HEK293 (cell line): Measurements from ENCODE around the gene TLCD4.

ENCODE experiments used
- AEBP2 ChIP-seq: fragments of 450-650 bp; formaldehyde crosslinking; IDR thresholded peaks from 2 replicates; pipeline ENCODE4 v1.5.1; 2016; ENCODE audit warnings: missing biosample characterization, missing genetic modification characterization, borderline replicate concordance
- BCL11A ChIP-seq: fragments of 450-650 bp; formaldehyde crosslinking; IDR thresholded peaks from 2 replicates; pipeline ENCODE4 v1.5.1; 2016; ENCODE audit warnings: low read depth, missing biosample characterization, missing genetic modification characterization
- KLF7 ChIP-seq: fragments of 450-650 bp; formaldehyde crosslinking; IDR thresholded peaks from 2 replicates; pipeline ENCODE4 v1.5.1; 2016; ENCODE audit warnings: missing biosample characterization, missing genetic modification characterization, borderline replicate concordance
- MYNN ChIP-seq: fragments of 450-650 bp; formaldehyde crosslinking; IDR thresholded peaks from 2 replicates; pipeline ENCODE4 v1.5.1; 2016; ENCODE audit warnings: missing biosample characterization, missing genetic modification characterization, borderline replicate concordance
- SALL2 ChIP-seq: fragments of 450-650 bp; formaldehyde crosslinking; IDR thresholded peaks from 2 replicates; pipeline ENCODE4 v1.5.0; 2017; ENCODE audit warnings: missing biosample characterization, mild to moderate bottlenecking, missing genetic modification characterization, borderline replicate concordance
- YY2 ChIP-seq: fragments of 450-650 bp; formaldehyde crosslinking; IDR thresholded peaks from 2 replicates; pipeline ENCODE4 v1.5.1; 2016; ENCODE audit warnings: missing biosample characterization, missing genetic modification characterization
- ZNF140 ChIP-seq: fragments of 450-650 bp; formaldehyde crosslinking; IDR thresholded peaks from 2 replicates; pipeline ENCODE4 v1.5.1; 2016; ENCODE audit warnings: missing biosample characterization, missing genetic modification characterization
- ZNF155 ChIP-seq: fragments of 450-650 bp; formaldehyde crosslinking; IDR thresholded peaks from 2 replicates; pipeline ENCODE4 v1.5.1; 2016; ENCODE audit warnings: missing biosample characterization, missing genetic modification characterization
- ZNF239 ChIP-seq: fragments of 450-650 bp; formaldehyde crosslinking; IDR thresholded peaks from 2 replicates; pipeline ENCODE4 v1.5.1; 2016; ENCODE audit warnings: missing biosample characterization, missing genetic modification characterization
- ZNF335 ChIP-seq: fragments of 450-650 bp; formaldehyde crosslinking; conservative IDR thresholded peaks from 2 replicates; pipeline ENCODE4 v1.5.1; 2016; ENCODE audit warnings: missing biosample characterization, missing genetic modification characterization
- ZNF391 ChIP-seq: fragments of 450-650 bp; formaldehyde crosslinking; IDR thresholded peaks from 2 replicates; pipeline ENCODE4 v1.5.1; 2016; ENCODE audit warnings: low read depth, missing biosample characterization, missing genetic modification characterization, borderline replicate concordance
- ZNF398 ChIP-seq: fragments of 450-650 bp; formaldehyde crosslinking; IDR thresholded peaks from 2 replicates; pipeline ENCODE4 v1.5.1; 2017; ENCODE audit warnings: missing biosample characterization, missing genetic modification characterization
- ZNF404 ChIP-seq: fragments of 450-650 bp; formaldehyde crosslinking; IDR thresholded peaks from 2 replicates; pipeline ENCODE4 v1.5.1; 2017; ENCODE audit warnings: missing biosample characterization, missing genetic modification characterization
- ZNF518A ChIP-seq: fragments of 450-650 bp; formaldehyde crosslinking; conservative IDR thresholded peaks from 2 replicates; pipeline ENCODE4 v1.5.1; 2016; ENCODE audit warnings: low read depth, missing biosample characterization, missing genetic modification characterization
- ZNF549 ChIP-seq: fragments of 450-650 bp; IDR thresholded peaks from 2 replicates; pipeline ENCODE4 v1.5.1; 2018; ENCODE audit warnings: missing biosample characterization, missing genetic modification characterization, mild to moderate bottlenecking, inconsistent platforms, moderate library complexity
- ZNF585B ChIP-seq: fragments of 450-650 bp; formaldehyde crosslinking; IDR thresholded peaks from 2 replicates; pipeline ENCODE4 v1.5.1; 2016; ENCODE audit warnings: missing biosample characterization, missing genetic modification characterization
- ZNF768 ChIP-seq: fragments of 450-650 bp; formaldehyde crosslinking; IDR thresholded peaks from 2 replicates; pipeline ENCODE4 v1.5.1; 2018; ENCODE audit warnings: missing biosample characterization, mild to moderate bottlenecking, missing genetic modification characterization
- TF ChIP-seq, protein P1 (sequence below): fragments of 450-650 bp; formaldehyde crosslinking; IDR thresholded peaks from 2 replicates; pipeline ENCODE4 v1.5.1; 2016; ENCODE audit warnings: missing biosample characterization, missing genetic modification characterization
- TF ChIP-seq, protein P2 (sequence below): fragments of 450-650 bp; formaldehyde crosslinking; IDR thresholded peaks from 2 replicates; pipeline ENCODE4 v1.5.1; 2016; ENCODE audit warnings: missing biosample characterization, missing genetic modification characterization
- TF ChIP-seq, protein P3 (sequence below): fragments of 450-650 bp; formaldehyde crosslinking; IDR thresholded peaks from 2 replicates; pipeline ENCODE4 v1.5.1; 2016; ENCODE audit warnings: missing biosample characterization, missing genetic modification characterization
- TF ChIP-seq, protein P4 (sequence below): fragments of 450-650 bp; formaldehyde crosslinking; IDR thresholded peaks from 2 replicates; pipeline ENCODE4 v1.5.1; 2017; ENCODE audit warnings: missing biosample characterization, missing genetic modification characterization

TLCD4 gene

DNA sequence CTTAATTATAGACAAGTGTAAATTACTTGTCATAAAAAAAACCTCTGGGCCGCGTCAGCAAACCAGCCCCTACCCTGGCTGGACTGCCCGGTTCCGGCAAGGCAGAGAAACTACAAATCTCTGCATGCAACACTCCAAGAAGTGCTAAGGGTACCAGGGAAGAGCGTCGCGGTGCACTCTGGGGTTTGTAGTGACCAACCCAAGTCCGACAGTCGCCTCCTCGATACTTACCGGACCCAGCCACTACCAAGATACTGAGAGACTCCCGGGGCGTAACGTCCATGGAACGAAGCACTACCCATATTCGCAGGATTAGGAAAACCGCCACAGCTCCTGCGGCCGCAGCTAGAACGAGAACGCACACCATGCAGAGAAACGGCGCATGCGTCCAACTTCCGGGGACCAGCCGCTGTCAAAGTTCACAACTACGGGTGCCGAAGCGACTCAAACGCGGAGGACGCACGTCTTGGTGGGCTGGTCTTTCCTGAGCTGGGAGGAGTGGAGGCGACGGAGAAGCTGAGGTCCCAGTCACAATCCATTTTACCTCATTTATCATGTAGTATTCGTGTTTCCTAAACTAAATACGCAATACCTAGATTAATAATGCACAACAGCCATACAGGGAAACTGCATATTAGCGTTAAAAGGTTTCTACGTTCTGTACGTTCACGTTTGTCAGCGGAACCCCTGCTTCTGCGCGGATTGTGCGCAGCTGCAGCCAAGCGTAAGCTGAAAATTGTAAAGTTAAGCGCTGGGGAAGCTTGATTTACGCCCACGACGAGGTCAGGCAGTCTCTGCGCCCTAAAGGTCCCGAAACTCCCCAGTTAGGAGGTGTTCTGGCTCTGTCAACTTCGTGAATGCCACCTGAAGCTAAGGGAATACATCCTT, 44.4 kb upstream of the TLCD4 start, which contains the start of gene ALG14 (continued):
- TF ChIP-seq AEBP2: no peak
- no peak for TF ChIP-seq ZNF768 (tag by site-specific recombination)
- TF ChIP-seq ZNF549 (tag by site-specific recombination): no peak
- TF ChIP-seq, protein P1, sequence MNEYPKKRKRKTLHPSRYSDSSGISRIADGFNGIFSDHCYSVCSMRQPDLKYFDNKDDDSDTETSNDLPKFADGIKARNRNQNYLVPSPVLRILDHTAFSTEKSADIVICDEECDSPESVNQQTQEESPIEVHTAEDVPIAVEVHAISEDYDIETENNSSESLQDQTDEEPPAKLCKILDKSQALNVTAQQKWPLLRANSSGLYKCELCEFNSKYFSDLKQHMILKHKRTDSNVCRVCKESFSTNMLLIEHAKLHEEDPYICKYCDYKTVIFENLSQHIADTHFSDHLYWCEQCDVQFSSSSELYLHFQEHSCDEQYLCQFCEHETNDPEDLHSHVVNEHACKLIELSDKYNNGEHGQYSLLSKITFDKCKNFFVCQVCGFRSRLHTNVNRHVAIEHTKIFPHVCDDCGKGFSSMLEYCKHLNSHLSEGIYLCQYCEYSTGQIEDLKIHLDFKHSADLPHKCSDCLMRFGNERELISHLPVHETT (tag by site-specific recombination): peak; percentile 52; the same call in 1 of the 2 replicates
- no peak for TF ChIP-seq SALL2
- TF ChIP-seq, protein P2, sequence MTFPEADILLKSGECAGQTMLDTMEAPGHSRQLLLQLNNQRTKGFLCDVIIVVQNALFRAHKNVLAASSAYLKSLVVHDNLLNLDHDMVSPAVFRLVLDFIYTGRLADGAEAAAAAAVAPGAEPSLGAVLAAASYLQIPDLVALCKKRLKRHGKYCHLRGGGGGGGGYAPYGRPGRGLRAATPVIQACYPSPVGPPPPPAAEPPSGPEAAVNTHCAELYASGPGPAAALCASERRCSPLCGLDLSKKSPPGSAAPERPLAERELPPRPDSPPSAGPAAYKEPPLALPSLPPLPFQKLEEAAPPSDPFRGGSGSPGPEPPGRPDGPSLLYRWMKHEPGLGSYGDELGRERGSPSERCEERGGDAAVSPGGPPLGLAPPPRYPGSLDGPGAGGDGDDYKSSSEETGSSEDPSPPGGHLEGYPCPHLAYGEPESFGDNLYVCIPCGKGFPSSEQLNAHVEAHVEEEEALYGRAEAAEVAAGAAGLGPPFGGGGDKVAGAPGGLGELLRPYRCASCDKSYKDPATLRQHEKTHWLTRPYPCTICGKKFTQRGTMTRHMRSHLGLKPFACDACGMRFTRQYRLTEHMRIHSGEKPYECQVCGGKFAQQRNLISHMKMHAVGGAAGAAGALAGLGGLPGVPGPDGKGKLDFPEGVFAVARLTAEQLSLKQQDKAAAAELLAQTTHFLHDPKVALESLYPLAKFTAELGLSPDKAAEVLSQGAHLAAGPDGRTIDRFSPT (tag by site-specific recombination): no peak
- no peak for TF ChIP-seq ZNF239 (tag by site-specific recombination)
- no peak for TF ChIP-seq ZNF404 (tag by site-specific recombination)
- no peak for TF ChIP-seq ZNF398 (tag by site-specific recombination)
- TF ChIP-seq, protein P3, sequence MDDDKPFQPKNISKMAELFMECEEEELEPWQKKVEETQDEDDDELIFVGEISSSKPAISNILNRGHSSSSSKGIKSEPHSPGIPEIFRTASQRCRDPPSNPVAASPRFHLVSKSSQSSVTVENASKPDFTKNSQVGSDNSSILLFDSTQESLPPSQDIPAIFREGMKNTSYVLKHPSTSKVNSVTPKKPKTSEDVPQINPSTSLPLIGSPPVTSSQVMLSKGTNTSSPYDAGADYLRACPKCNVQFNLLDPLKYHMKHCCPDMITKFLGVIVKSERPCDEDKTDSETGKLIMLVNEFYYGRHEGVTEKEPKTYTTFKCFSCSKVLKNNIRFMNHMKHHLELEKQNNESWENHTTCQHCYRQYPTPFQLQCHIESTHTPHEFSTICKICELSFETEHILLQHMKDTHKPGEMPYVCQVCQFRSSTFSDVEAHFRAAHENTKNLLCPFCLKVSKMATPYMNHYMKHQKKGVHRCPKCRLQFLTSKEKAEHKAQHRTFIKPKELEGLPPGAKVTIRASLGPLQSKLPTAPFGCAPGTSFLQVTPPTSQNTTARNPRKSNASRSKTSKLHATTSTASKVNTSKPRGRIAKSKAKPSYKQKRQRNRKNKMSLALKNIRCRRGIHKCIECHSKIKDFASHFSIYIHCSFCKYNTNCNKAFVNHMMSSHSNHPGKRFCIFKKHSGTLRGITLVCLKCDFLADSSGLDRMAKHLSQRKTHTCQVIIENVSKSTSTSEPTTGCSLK (tag by site-specific recombination): no peak
- TF ChIP-seq, protein P4, sequence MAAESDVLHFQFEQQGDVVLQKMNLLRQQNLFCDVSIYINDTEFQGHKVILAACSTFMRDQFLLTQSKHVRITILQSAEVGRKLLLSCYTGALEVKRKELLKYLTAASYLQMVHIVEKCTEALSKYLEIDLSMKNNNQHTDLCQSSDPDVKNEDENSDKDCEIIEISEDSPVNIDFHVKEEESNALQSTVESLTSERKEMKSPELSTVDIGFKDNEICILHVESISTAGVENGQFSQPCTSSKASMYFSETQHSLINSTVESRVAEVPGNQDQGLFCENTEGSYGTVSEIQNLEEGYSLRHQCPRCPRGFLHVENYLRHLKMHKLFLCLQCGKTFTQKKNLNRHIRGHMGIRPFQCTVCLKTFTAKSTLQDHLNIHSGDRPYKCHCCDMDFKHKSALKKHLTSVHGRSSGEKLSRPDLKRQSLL (tag by site-specific recombination): peak; percentile 47; the same call in 1 of the 2 replicates
- TF ChIP-seq YY2 (tag by site-specific recombination): no peak
- TF ChIP-seq KLF7 (tag by site-specific recombination): no peak
- TF ChIP-seq ZNF155: no peak
- no peak for TF ChIP-seq ZNF140 (tag by site-specific recombination)
- TF ChIP-seq MYNN (tag by site-specific recombination): no peak
- peak; percentile 93 for TF ChIP-seq ZNF335 (tag by site-specific recombination)
- no peak for TF ChIP-seq ZNF585B (tag by site-specific recombination)
- TF ChIP-seq ZNF518A: peak; percentile 79
- no peak for TF ChIP-seq BCL11A (tag by site-specific recombination)
- TF ChIP-seq ZNF391: peak; percentile 35; the same call in 1 of the 2 replicates
